D721Med (cell line): ENCODE measurements around the gene OBSL1.

Experiments
- DNase-seq: peaks from one replicate; pipeline ENCODE4 v3.0.0; 2011; ENCODE audit warnings: low spot score; ENCODE audit not compliant: insufficient read length
- FAIRE-seq: peaks from 2 replicates; lab custom pipeline; 2011; peaks lifted over from hg19 to GRCh38; lab: Jason Lieb, UNC
- TF ChIP-seq, protein P1 (sequence below): IDR thresholded peaks from 2 replicates; pipeline ENCODE4 v1.5.1; 2012; ENCODE audit warnings: mild to moderate bottlenecking, control low read depth; ENCODE audit not compliant: insufficient read depth; ENCODE audit errors: missing control alignments

Gene OBSL1

DNA sequence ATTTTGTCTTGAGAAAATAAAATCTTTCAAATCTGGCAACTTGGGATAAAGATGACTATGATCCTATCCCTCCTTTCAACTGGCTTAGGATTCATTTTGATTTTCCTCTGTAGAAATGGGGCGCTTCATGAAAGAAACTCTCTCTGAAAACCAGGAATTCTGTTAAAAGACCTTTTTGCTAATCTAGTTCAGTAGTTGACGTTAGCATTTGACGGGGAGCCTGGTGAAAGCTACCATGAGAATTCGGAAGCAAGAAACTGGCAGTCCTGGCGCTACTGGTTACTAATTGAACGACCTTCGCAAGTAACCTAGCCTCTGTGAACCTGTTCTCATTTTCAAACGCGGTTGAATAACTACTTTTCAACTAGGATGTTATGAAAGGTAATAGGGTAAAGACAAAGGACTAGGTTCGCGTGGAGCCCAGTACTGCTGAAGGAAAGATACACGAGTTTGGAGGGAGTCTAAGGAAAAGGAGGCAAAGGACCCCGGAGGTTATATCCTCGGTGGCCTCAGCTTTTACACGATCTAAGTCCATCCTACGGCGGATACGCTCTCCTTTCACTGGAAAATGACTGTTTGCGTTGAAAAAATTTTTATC, 25.7 kb upstream of the OBSL1 start:
- FAIRE-seq (peak; percentile 51), DNase-seq (no peak)
- TF ChIP-seq, protein P1, sequence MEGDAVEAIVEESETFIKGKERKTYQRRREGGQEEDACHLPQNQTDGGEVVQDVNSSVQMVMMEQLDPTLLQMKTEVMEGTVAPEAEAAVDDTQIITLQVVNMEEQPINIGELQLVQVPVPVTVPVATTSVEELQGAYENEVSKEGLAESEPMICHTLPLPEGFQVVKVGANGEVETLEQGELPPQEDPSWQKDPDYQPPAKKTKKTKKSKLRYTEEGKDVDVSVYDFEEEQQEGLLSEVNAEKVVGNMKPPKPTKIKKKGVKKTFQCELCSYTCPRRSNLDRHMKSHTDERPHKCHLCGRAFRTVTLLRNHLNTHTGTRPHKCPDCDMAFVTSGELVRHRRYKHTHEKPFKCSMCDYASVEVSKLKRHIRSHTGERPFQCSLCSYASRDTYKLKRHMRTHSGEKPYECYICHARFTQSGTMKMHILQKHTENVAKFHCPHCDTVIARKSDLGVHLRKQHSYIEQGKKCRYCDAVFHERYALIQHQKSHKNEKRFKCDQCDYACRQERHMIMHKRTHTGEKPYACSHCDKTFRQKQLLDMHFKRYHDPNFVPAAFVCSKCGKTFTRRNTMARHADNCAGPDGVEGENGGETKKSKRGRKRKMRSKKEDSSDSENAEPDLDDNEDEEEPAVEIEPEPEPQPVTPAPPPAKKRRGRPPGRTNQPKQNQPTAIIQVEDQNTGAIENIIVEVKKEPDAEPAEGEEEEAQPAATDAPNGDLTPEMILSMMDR: no peak

DNA sequence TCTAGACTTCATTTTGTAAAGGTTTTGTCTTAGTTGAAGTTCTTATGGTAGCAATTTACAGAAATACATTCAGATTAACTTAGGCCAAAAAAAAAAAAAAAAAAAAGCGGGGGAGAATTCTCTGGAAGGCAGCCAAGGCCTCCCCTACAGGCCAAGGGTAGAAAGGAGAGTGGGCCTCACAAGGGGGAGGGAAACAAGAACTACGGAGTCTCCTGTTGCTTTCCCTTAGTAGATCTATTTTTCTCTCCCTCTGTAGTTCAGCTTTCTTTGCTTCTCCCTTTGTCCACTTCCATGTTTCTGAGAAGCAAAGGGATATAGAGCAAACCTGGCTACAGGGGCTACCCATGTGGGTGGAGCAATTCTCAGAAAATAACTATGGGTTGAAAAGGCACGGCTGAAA, 23.9 kb upstream of the OBSL1 start:
- FAIRE-seq (no peak), DNase-seq (no peak)
- TF ChIP-seq, protein P1: no peak

DNA sequence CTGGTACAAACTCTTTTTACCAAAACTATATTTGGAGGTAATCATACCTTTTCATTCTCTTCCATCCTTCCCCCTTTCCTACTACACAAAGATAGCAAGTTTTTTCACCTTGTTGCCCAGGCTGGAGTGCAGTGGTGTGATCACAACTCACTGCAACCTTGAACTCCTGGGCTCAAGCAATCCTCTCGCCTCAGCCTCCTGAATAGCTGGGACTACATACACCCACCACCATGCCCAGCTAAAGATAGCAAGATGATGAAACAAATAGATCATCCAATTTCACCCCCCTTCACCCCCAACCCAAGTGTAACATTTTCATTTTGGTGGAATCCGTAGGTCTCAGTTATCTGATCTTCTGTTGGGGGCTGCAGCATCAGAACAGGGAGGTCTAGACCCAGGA, 21.8 kb upstream of the OBSL1 start:
- no peak for FAIRE-seq

DNA sequence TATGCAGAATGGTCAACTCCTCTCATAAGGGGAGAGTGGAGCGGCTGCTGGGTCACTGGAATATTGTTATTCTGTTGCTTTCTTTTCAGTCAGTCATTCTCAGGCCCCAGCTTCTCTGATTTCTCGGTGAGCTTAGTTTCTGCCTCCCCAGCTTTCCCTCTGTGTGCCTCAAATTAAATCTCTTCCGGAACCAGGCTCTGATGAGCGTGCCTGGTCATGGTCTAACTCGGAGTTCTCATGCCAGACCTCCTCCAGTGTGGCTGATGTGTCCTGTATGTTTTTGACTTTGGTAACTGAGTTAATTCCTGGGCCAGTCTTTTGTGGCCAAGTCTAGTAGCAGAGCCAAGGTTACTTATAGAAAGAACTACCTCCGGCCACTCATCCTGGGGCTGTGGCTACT, 21.4 kb upstream of the OBSL1 start:
- TF ChIP-seq, protein P1: no peak
- no peak for DNase-seq
- FAIRE-seq: no peak

More for the DNA sequence above, 21.8 kb upstream of the OBSL1 start:
- TF ChIP-seq, protein P1: no peak
- DNase-seq: no peak

DNA sequence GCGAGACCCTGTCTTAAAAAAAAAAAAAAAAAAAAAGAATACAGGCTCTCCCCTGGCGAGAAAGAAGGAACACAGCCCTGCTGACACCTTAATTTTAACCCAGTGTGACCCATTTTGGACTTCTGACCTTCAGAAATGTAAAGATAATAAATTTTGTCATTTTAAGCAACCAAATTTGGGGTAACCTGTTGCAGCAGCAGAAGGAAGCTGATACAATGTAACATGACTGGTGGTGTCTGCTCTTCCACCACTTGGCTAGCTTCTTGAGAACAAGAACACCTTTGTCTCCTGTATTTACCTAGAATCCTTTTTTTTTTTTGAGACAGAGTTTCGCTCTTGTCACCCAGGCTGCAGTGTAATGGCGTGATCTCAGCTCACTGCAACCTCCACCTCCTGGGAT, 19.8 kb upstream of the OBSL1 start:
- TF ChIP-seq, protein P1: no peak

DNA sequence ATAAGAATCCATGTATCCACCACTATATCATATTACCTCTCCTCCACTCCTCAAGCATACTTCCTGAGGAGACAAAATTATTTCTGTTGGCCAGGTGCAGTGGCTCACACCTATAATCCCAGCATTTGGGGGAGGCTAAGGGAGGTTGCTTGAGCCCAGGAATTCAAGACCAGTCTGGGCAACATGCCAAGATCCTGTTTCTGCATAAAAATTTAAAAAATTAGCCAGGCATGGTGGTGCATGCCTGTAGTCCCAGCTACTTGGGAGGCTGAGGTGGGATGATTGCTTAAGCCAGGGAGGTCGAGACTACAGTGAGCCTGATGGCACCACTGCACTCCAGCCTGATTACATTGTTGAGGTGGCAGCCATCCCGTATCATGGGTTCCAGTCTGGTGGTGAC, 10.0 kb upstream of the OBSL1 start:
- FAIRE-seq (no peak), DNase-seq (no peak)
- TF ChIP-seq, protein P1: no peak

More for the DNA sequence above, 19.8 kb upstream of the OBSL1 start:
- DNase-seq (no peak), FAIRE-seq (no peak)

DNA sequence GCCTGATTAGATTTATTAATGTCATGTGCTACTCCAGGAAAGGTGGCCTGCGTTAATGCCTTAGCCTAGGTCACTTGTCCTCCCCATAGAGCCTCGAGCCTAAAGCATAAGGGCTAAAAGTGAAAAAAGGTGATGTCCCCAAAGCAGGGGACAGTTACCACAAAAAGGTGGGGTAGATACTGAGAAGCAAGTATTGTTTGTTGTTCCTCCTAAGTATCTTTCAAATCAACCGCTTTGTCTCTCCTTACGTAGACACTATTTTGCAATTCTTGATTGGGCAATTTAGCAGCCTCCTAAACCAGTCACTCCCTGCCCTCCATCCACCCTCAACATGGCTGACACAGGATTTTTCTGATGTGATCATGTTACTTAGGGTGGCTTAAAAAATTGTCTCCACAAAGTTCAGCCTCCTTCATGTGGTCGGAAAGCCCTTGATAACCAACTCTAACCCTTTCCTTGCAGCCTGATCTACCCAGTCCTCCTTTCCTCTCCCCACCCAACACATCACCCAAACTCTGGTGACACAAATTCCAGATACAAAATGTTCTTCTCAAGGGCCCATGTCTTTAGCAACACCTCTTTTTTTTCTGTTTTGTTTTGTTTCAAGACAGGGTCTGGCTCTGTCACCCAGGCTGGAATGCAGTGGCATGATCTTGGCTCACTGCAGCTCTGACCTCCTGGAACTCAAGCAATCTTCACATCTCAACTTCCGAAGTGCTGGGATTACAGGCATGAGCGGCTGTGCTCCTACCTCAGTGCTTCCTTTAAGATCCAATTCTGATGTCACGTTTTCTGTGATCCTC, 7.7 kb upstream of the OBSL1 start:
- TF ChIP-seq, protein P1: no peak
- FAIRE-seq (no peak), DNase-seq (no peak)
